ENCODE results near the gene RTP1.
A peak's percentile ranks its signal among the peaks of the same experiment; 100 is the strongest.

The RTP1 gene

DNA sequence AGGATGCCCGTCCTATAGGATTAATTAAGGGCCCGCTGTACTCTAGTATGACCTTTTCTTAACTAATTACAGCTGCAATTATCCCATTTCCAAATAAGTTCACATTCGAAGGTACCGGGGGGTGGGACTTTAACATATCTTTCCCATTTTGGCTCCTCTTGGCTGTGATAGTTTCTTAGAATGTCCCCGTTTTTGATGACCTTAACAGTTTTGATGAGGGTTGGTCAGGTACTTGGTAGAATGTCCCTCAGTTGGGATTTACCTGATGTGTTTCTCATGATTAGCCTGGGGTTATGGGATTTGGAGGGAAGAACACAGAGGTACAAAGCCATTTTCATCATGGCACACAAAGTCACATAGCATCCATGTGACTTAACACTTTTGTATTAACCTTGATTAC lies 18.2 kb downstream of the RTP1 start:
- ATAC-seq (ENCODE audit: low read depth) (no peak), DNase-seq (ENCODE audit: low spot score) (no peak)
- no peaks in the 10 kb centered on the region for H3K9me3 ChIP-seq (ENCODE audit: severe bottlenecking)
- H3K27ac ChIP-seq (ENCODE audit: poor library complexity, severe bottlenecking): no peak overlapping the region
- H3K36me3 ChIP-seq (ENCODE audit: low read depth): no peaks in the 10 kb centered on the region
- no peak overlapping the region for H3K4me3 ChIP-seq (ENCODE audit: severe bottlenecking)
- TF ChIP-seq, protein P1, sequence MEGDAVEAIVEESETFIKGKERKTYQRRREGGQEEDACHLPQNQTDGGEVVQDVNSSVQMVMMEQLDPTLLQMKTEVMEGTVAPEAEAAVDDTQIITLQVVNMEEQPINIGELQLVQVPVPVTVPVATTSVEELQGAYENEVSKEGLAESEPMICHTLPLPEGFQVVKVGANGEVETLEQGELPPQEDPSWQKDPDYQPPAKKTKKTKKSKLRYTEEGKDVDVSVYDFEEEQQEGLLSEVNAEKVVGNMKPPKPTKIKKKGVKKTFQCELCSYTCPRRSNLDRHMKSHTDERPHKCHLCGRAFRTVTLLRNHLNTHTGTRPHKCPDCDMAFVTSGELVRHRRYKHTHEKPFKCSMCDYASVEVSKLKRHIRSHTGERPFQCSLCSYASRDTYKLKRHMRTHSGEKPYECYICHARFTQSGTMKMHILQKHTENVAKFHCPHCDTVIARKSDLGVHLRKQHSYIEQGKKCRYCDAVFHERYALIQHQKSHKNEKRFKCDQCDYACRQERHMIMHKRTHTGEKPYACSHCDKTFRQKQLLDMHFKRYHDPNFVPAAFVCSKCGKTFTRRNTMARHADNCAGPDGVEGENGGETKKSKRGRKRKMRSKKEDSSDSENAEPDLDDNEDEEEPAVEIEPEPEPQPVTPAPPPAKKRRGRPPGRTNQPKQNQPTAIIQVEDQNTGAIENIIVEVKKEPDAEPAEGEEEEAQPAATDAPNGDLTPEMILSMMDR (IDR thresholded peaks at IDR 0.05; ENCODE audit: poor library complexity, severe bottlenecking): no peak
- H3K27me3 ChIP-seq (ENCODE audit: insufficient read depth, poor library complexity, severe bottlenecking): no peaks in the 10 kb centered on the region
- H3K4me1 ChIP-seq (ENCODE audit: insufficient read depth, poor library complexity, severe bottlenecking): no peaks in the 10 kb centered on the region

DNA sequence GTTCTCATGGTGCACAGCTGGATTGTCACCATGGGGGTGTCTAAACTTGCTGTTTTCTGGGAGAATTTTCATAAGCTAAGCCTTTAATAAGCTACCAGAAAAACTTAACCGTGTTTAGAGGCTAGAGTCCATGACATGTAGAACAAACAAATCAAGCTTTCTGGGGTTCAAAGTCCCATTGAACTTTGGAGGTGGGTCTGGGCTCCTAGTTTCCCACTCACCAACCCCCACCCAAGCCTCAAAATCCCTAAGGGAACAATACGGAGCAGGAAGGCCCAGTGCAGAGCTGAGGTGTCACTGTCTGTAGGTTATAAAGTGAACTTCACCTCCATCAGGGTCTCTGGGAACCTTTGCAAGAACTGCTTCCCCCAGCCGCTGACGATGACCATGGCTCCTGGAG lies 25.5 kb downstream of the RTP1 start:
- Histone ChIP-seq H3K9me3 (ENCODE audit: severe bottlenecking) (no peaks in the 10 kb centered on the region), H3K27ac (ENCODE audit: poor library complexity, severe bottlenecking) (no peak overlapping the region), H3K4me3 (ENCODE audit: severe bottlenecking) (no peak overlapping the region), H3K4me1 (ENCODE audit: insufficient read depth, poor library complexity, severe bottlenecking) (no peaks in the 10 kb centered on the region), H3K36me3 (ENCODE audit: low read depth) (no peaks in the 10 kb centered on the region), H3K27me3 (ENCODE audit: insufficient read depth, poor library complexity, severe bottlenecking) (no peaks in the 10 kb centered on the region)
- ATAC-seq (ENCODE audit: low read depth) (no peak), DNase-seq (ENCODE audit: low spot score) (no peak)
- TF ChIP-seq, protein P1 (IDR thresholded peaks at IDR 0.05; ENCODE audit: poor library complexity, severe bottlenecking): no peak

DNA sequence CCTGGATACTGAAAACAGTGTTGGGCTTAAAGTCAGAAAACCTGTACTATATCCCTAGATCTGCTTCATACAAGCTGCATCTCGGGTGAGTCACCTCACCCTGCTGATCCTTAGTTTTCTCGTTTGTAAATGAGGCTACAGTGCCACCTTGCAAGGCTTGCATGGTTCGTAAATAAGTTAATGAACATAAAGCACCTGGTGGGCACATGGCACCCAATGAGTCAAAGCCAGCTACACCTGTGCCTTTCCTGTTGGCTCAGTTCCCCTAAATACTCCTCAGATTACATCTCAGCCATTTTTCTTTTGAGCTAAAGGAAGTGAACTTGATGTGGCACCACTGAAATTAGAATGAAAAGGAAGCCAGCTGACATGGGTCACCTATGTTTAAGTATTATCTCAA lies 26.5 kb downstream of the RTP1 start:
- H3K4me3 ChIP-seq (ENCODE audit: severe bottlenecking): no peak overlapping the region
- ATAC-seq (ENCODE audit: low read depth) (peak; percentile 80), DNase-seq (ENCODE audit: low spot score) (no peak)
- TF ChIP-seq, protein P1 (IDR thresholded peaks at IDR 0.05; ENCODE audit: poor library complexity, severe bottlenecking): peak; percentile 19
- no peak overlapping the region for H3K27ac ChIP-seq (ENCODE audit: poor library complexity, severe bottlenecking)
- H3K4me1 ChIP-seq (ENCODE audit: insufficient read depth, poor library complexity, severe bottlenecking): no peaks in the 10 kb centered on the region
- no peaks in the 10 kb centered on the region for H3K9me3 ChIP-seq (ENCODE audit: severe bottlenecking)
- no peaks in the 10 kb centered on the region for H3K27me3 ChIP-seq (ENCODE audit: insufficient read depth, poor library complexity, severe bottlenecking)
- no peaks in the 10 kb centered on the region for H3K36me3 ChIP-seq (ENCODE audit: low read depth)

DNA sequence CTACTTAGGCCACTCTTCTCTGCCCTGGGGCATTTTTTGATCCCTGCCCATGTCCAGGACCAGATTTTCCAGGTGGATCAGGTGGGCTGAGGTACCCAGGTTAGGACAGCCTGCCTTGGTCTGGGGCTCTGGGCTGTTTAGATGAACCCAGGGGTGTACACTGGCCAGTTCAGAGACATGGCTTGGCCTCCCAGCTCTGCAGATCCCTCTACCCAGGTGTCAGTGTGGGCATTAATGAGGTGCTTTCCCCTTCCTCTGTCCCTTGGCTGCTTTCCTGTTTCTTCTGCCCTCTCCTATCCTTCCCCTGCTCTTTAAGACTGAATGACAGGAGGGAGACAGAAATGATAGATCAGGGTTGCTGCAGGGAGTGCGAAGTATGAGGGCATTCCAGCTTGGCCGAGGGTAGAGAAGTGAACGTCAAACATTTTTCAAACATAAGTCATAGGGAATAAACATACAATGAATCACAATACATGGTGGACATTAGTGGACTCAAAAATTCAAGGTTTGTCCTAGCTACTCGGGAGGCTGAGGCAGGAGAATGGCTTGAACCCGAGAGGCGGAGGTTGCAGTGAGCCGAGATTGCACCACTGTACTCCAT lies 30.5 kb downstream of the RTP1 start:
- peak; percentile 83 for ATAC-seq (ENCODE audit: low read depth)
- H3K4me1 ChIP-seq (ENCODE audit: insufficient read depth, poor library complexity, severe bottlenecking): no peaks in the 10 kb centered on the region
- peaks cover 3% of the 10 kb centered on the region for H3K27me3 ChIP-seq (ENCODE audit: insufficient read depth, poor library complexity, severe bottlenecking)
- no peak overlapping the region for H3K4me3 ChIP-seq (ENCODE audit: severe bottlenecking)
- no peak for DNase-seq (ENCODE audit: low spot score)
- TF ChIP-seq, protein P1 (IDR thresholded peaks at IDR 0.05; ENCODE audit: poor library complexity, severe bottlenecking): no peak
- H3K27ac ChIP-seq (ENCODE audit: poor library complexity, severe bottlenecking): no peak overlapping the region
- no peaks in the 10 kb centered on the region for H3K9me3 ChIP-seq (ENCODE audit: severe bottlenecking)
- H3K36me3 ChIP-seq (ENCODE audit: low read depth): no peaks in the 10 kb centered on the region

DNA sequence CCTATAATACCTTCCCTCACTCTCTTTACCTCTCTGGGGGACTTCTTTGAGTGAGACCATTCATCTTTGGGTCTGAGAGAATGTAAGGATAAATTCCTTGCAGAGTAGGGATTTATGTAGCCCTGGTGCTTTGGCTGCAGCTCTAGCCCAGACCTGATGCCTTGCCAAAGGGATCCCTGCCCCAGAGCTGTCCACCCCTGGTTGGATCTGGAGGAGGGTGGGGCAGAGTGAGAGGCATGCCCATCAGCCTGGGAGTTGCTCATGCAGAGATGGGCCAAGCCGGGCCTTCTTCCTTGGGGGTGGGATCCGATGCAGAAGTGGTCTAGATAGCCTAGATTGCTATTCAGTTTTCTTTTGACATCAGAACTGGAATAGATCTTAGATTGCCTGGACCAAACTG lies 31.5 kb downstream of the RTP1 start:
- TF ChIP-seq, protein P1 (IDR thresholded peaks at IDR 0.05; ENCODE audit: poor library complexity, severe bottlenecking): no peak
- no peaks in the 10 kb centered on the region for H3K36me3 ChIP-seq (ENCODE audit: low read depth)
- ATAC-seq (ENCODE audit: low read depth): no peak
- H3K27me3 ChIP-seq (ENCODE audit: insufficient read depth, poor library complexity, severe bottlenecking): peaks cover 3% of the 10 kb centered on the region
- H3K4me1 ChIP-seq (ENCODE audit: insufficient read depth, poor library complexity, severe bottlenecking): no peaks in the 10 kb centered on the region
- no peak overlapping the region for H3K27ac ChIP-seq (ENCODE audit: poor library complexity, severe bottlenecking)
- H3K9me3 ChIP-seq (ENCODE audit: severe bottlenecking): no peaks in the 10 kb centered on the region
- H3K4me3 ChIP-seq (ENCODE audit: severe bottlenecking): no peak overlapping the region
- DNase-seq (ENCODE audit: low spot score): no peak

All from RWPE2 (cell line).